ENCODE measurements around the gene OR51V1. TPM values are rescaled to one million over a fixed set of nuclear protein-coding genes. Genes with fewer than 3 reads are reported as not detected.

OR51V1 gene
- total and polyA plus RNA-seq, 2 donors (not counting 1 experiment from before 2014, with no cell fraction given): not detected

- ATAC-seq (ENCODE audit: low read depth) (no peak), DNase-seq (no peak)
- no peak overlapping the region for H2AFZ ChIP-seq (ENCODE audit: insufficient read depth, low read depth, low read length, poor library complexity, severe bottlenecking)
- Mint-ChIP-seq H3K27ac (no peak overlapping the region), H3K4me1 (no peaks in the 10 kb centered on the region), H3K27me3 (no peaks in the 10 kb centered on the region), H3K4me3 (no peak overlapping the region), H3K9me3 (ENCODE audit: insufficient read depth) (no peaks in the 10 kb centered on the region)
- no peaks in the 10 kb centered on the region for H3K4me1 ChIP-seq (ENCODE audit: control insufficient read depth in 2 of 2, insufficient read depth in 2 of 2, low read length in 2 of 2)
- no peaks in the 10 kb centered on the region for H3K79me2 ChIP-seq (ENCODE audit: control insufficient read depth, insufficient read depth, low read length)
- ChIA-PET CTCF (no interaction called here), POLR2A (no interaction called here)
- intact Hi-C loops (cut with micrococcal nuclease): no loop called here
- H3K9ac ChIP-seq (ENCODE audit: low read length): no peak overlapping the region
- no peak for TF ChIP-seq EZH2 (IDR thresholded peaks at IDR 0.05; ENCODE audit: borderline replicate concordance, insufficient read depth, low read depth, low read length, poor library complexity, severe bottlenecking)
- TF ChIP-seq, protein P1, sequence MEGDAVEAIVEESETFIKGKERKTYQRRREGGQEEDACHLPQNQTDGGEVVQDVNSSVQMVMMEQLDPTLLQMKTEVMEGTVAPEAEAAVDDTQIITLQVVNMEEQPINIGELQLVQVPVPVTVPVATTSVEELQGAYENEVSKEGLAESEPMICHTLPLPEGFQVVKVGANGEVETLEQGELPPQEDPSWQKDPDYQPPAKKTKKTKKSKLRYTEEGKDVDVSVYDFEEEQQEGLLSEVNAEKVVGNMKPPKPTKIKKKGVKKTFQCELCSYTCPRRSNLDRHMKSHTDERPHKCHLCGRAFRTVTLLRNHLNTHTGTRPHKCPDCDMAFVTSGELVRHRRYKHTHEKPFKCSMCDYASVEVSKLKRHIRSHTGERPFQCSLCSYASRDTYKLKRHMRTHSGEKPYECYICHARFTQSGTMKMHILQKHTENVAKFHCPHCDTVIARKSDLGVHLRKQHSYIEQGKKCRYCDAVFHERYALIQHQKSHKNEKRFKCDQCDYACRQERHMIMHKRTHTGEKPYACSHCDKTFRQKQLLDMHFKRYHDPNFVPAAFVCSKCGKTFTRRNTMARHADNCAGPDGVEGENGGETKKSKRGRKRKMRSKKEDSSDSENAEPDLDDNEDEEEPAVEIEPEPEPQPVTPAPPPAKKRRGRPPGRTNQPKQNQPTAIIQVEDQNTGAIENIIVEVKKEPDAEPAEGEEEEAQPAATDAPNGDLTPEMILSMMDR (IDR thresholded peaks at IDR 0.05): no peak
- peaks cover 0 to 5% (median 0%) of the 10 kb centered on the region in 3 donors for H3K9me3 ChIP-seq (ENCODE audit: control extremely low read depth in 1 of 3, control insufficient read depth in 2 of 3, insufficient read depth in 1 of 3, low read length in 2 of 3)
- H3K36me3 ChIP-seq (replicated peaks in 1 of 2; ENCODE audit: control extremely low read depth in 1 of 2, control insufficient read depth in 1 of 2, extremely low read depth in 1 of 2, insufficient read depth in 2 of 2, low read length in 1 of 2): no peaks in the 10 kb centered on the region
- H4K20me1 ChIP-seq (ENCODE audit: control insufficient read depth, insufficient read depth, low read length, poor library complexity, severe bottlenecking): no peaks in the 10 kb centered on the region
- H3K27ac ChIP-seq (ENCODE audit: low read length in 2 of 2): no peak overlapping the region
- no peak overlapping the region for H3K4me3 ChIP-seq (ENCODE audit: control extremely low read depth in 1 of 5, extremely low read depth in 1 of 5, insufficient read depth in 1 of 5, low read depth in 2 of 5, low read length in 4 of 5)
- H3K4me2 ChIP-seq (replicated peaks; ENCODE audit: low read depth, low read length, poor library complexity, severe bottlenecking): no peak overlapping the region
- no peaks in the 10 kb centered on the region for H3K27me3 ChIP-seq (replicated peaks in 1 of 4; ENCODE audit: control extremely low read depth in 1 of 4, control insufficient read depth in 3 of 4, insufficient read depth in 4 of 4, low read length in 3 of 4)
Measured at GRCh38 chr11:5198285-5198684, 2.2 kb downstream of the OR51V1 start.

DNA sequence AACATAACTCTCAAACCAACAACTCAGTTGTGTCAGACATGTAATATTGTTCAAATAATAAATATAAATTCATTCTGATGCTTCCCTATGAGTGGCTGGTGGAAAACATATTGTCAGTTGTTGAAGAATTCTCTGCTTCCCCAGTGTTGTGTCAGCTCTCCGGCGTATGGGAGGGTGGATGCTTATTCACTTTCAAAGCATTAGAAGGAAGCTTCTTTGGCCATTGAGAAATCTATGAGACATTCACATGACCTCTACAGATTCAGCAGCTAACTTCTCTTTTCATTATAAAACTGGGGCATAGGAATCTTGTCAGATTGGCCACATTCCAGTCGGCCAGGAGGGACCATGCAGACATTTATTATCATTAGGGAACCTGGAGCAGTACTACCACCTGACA, 2.9 kb downstream of the OR51V1 start:
- Histone ChIP-seq H3K9ac (ENCODE audit: low read length) (no peak overlapping the region), H3K9me3 (ENCODE audit: control extremely low read depth in 1 of 3, control insufficient read depth in 2 of 3, insufficient read depth in 1 of 3, low read length in 2 of 3) (peaks cover 0 to 5% (median 0%) of the 10 kb centered on the region in 3 donors), H4K20me1 (ENCODE audit: control insufficient read depth, insufficient read depth, low read length, poor library complexity, severe bottlenecking) (no peaks in the 10 kb centered on the region), H3K79me2 (ENCODE audit: control insufficient read depth, insufficient read depth, low read length) (no peaks in the 10 kb centered on the region), H2AFZ (ENCODE audit: insufficient read depth, low read depth, low read length, poor library complexity, severe bottlenecking) (no peak overlapping the region), H3K4me2 (replicated peaks; ENCODE audit: low read depth, low read length, poor library complexity, severe bottlenecking) (no peak overlapping the region), H3K4me3 (ENCODE audit: control extremely low read depth in 1 of 5, extremely low read depth in 1 of 5, insufficient read depth in 1 of 5, low read depth in 2 of 5, low read length in 4 of 5) (no peak overlapping the region), H3K36me3 (replicated peaks in 1 of 2; ENCODE audit: control extremely low read depth in 1 of 2, control insufficient read depth in 1 of 2, extremely low read depth in 1 of 2, insufficient read depth in 2 of 2, low read length in 1 of 2) (no peaks in the 10 kb centered on the region), H3K4me1 (ENCODE audit: control insufficient read depth in 2 of 2, insufficient read depth in 2 of 2, low read length in 2 of 2) (no peaks in the 10 kb centered on the region), H3K27ac (ENCODE audit: low read length in 2 of 2) (no peak overlapping the region), H3K27me3 (replicated peaks in 1 of 4; ENCODE audit: control extremely low read depth in 1 of 4, control insufficient read depth in 3 of 4, insufficient read depth in 4 of 4, low read length in 3 of 4) (no peaks in the 10 kb centered on the region)
- Mint-ChIP-seq H3K4me3 (no peak overlapping the region), H3K4me1 (no peaks in the 10 kb centered on the region), H3K27me3 (no peaks in the 10 kb centered on the region), H3K9me3 (ENCODE audit: insufficient read depth) (no peaks in the 10 kb centered on the region), H3K27ac (no peak overlapping the region)
- no peak for ATAC-seq (ENCODE audit: low read depth)
- ChIA-PET POLR2A (no interaction called here), CTCF (no interaction called here)
- TF ChIP-seq, protein P1 (IDR thresholded peaks at IDR 0.05): no peak
- no peak for TF ChIP-seq EZH2 (IDR thresholded peaks at IDR 0.05; ENCODE audit: borderline replicate concordance, insufficient read depth, low read depth, low read length, poor library complexity, severe bottlenecking)
- DNase-seq: no peak
- intact Hi-C loops (cut with micrococcal nuclease): no loop called here
- WGBS (ENCODE audit: insufficient coverage): no CpG with 5 or more reads among the region's 3 CpGs

Measured in B cell (primary cell).